Peyer's patch (tissue), 4 donors: ENCODE measurements around the gene INPP5A.

Experiments
- CTCF ChIP-seq, 6 experiments: fragments of 450-650 bp in 4 of 6; fragments of 200-600 bp in 2 of 6; sonication (generic) in 1 of 6; IDR thresholded peaks; one replicate each; pipeline ENCODE4 v1.5.1; 2017 to 2019; ENCODE audit warnings: antibody characterized with exemption in 6 of 6, mild to moderate bottlenecking in 3 of 6, moderate library complexity in 1 of 6
- POLR2A ChIP-seq, 2 donors: fragments of 450-650 bp; IDR thresholded peaks; one replicate each; pipeline ENCODE4 v1.5.1; 2017; ENCODE audit warnings: antibody characterized with exemption in 2 of 2, mild to moderate bottlenecking in 2 of 2, moderate library complexity in 2 of 2

GRCh38 chr10:132586739-132587138 lies 49.2 kb downstream of the INPP5A start:
- TF ChIP-seq CTCF (IDR thresholded peaks at IDR 0.05) = no peak
- no peak for TF ChIP-seq POLR2A (IDR thresholded peaks at IDR 0.05)
